Stomach (tissue), 4 donors: ENCODE results near the gene PCDHB6.

Experiments used
- POLR2A ChIP-seq, 4 donors: fragments of 450-650 bp; IDR thresholded peaks; one replicate each; pipeline ENCODE4 v1.6.1; 2016; ENCODE audit warnings: antibody characterized with exemption in 4 of 4, control low read depth in 2 of 4, mild to moderate bottlenecking in 1 of 4, moderate library complexity in 1 of 4
- POLR2AphosphoS5 ChIP-seq, 3 donors: sonication (generic); formaldehyde crosslinking; IDR thresholded peaks; one replicate each; pipeline ENCODE4 v1.6.1; 2016; ENCODE audit warnings: antibody characterized with exemption in 3 of 3
- TF ChIP-seq, protein P1 (sequence below), 7 experiments: fragments of 450-650 bp in 4 of 7; fragments of 200-600 bp in 3 of 7; sonication (generic) in 3 of 7; IDR thresholded peaks; one replicate each; pipeline ENCODE4 v1.5.1; 2016 to 2019; ENCODE audit warnings: antibody characterized with exemption in 7 of 7, control low read depth in 2 of 7, mild to moderate bottlenecking in 1 of 7

DNA sequence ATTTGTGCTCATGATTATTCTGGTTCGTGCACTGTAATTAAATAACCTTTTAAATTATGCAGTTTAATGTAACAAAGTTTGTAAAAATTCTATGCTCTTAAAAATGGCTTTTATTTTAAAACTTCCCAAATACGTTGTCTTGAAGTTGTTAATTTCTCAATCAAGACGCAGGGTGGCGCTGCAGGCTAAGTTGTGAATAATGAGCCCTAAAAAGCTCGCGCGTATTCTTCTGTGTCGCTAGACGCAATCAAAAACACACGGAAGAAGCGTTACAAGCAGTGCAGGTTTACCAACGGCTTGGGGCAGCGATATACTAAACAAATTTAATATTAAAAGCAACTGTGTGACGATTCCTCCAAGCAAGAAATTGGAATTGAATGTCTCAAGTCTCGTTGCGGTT is 28.3 kb upstream of the PCDHB6 start, which contains the start of gene PCDHB4:
- TF ChIP-seq POLR2A (IDR thresholded peaks at IDR 0.05) (no peak), POLR2AphosphoS5 (IDR thresholded peaks at IDR 0.05) (no peak)
- TF ChIP-seq, protein P1, sequence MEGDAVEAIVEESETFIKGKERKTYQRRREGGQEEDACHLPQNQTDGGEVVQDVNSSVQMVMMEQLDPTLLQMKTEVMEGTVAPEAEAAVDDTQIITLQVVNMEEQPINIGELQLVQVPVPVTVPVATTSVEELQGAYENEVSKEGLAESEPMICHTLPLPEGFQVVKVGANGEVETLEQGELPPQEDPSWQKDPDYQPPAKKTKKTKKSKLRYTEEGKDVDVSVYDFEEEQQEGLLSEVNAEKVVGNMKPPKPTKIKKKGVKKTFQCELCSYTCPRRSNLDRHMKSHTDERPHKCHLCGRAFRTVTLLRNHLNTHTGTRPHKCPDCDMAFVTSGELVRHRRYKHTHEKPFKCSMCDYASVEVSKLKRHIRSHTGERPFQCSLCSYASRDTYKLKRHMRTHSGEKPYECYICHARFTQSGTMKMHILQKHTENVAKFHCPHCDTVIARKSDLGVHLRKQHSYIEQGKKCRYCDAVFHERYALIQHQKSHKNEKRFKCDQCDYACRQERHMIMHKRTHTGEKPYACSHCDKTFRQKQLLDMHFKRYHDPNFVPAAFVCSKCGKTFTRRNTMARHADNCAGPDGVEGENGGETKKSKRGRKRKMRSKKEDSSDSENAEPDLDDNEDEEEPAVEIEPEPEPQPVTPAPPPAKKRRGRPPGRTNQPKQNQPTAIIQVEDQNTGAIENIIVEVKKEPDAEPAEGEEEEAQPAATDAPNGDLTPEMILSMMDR (IDR thresholded peaks at IDR 0.05): no peak
